ENCODE measurements around the gene C14orf119. TPM values are rescaled to one million over a fixed set of nuclear protein-coding genes. Genes with fewer than 3 reads are reported as not detected.

C14orf119 gene
- total RNA-seq, 3 donors from 2014 or later (not counting 1 experiment from before 2014, with no cell fraction given), result 10.6 to 19.0 (median 14.7) TPM

GRCh38 chr14:23097786-23098185 lies 2.5 kb downstream of the C14orf119 start:
- 96% methylated on average over 7 of the region's 7 CpGs for WGBS (ENCODE audit: insufficient coverage)

DNA sequence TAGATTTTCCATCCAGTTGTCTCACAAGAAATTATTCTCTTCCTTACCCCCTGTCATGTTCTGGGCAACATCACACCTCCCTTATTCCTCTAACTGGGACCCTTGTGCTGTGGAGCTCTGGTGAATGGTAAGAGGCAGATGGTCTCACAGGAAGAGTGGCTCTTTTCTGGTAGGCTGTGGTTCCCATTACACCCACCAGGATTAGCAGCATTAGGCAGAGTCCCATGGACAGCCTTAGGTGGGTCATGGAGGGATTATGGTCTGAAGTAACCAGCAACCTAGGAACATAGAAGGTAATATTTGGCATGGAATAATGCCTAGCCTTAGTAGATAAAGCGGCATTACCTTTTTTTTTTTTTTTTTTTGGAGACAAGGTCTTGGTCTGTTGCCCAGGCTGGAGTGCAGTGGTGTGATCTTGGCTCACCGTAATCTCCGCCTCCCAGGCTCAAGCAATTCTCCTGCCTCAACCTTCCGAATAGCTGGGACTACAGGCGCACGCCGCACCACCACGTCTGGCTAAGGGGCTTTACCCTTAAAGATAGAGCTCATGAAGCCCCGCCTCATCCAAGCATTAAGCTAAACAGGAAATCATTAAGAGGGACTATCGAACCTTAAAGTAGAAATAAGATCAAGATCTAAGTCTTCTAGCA lies 4.0 kb downstream of the C14orf119 start:
- DNase-seq (no peak), ATAC-seq (no peak)
- WGBS (ENCODE audit: insufficient coverage), result 100% methylated on average over 9 of the region's 10 CpGs
- H3K4me1 Mint-ChIP-seq, result peaks cover 15 to 23% of the 10 kb centered on the region in 2 donors
- peak overlapping the region in 1 of 2 donors; percentile 9 for H3K27ac Mint-ChIP-seq
- no peak overlapping the region for H3K4me3 ChIP-seq (ENCODE audit: low read length)
- H3K36me3 ChIP-seq (ENCODE audit: control insufficient read depth, insufficient read depth, low read length), result peaks cover 11% of the 10 kb centered on the region
- no peaks in the 10 kb centered on the region for H3K27me3 Mint-ChIP-seq (ENCODE audit: low read depth in 2 of 2)
- no peaks in the 10 kb centered on the region for H3K36me3 Mint-ChIP-seq
- no peaks in the 10 kb centered on the region for H3K27me3 ChIP-seq (ENCODE audit: control insufficient read depth, insufficient read depth, low read length)
- peaks cover 9% of the 10 kb centered on the region for H3K4me1 ChIP-seq (ENCODE audit: control insufficient read depth, insufficient read depth, low read length)
- intact Hi-C loops (cut with micrococcal nuclease), result loop anchor here (10.0 kb wide), 1 partner anchor 205 kb away; the partner anchor contains the start of genes BCL2L2 and PPP1R3E
- TF ChIP-seq CTCF (IDR thresholded peaks at IDR 0.05), result no peak
- H3K9me3 Mint-ChIP-seq, result no peaks in the 10 kb centered on the region
- no peak overlapping the region for H3K4me3 Mint-ChIP-seq
- no peak overlapping the region for H3K27ac ChIP-seq (ENCODE audit: low read length)
- H3K9me3 ChIP-seq (ENCODE audit: control insufficient read depth, insufficient read depth, low read length), result no peaks in the 10 kb centered on the region

More at GRCh38 chr14:23097786-23098185, 2.5 kb downstream of the C14orf119 start:
- Mint-ChIP-seq H3K4me1 (peaks cover 15 to 23% of the 10 kb centered on the region in 2 donors), H3K27ac (no peak overlapping the region), H3K36me3 (no peaks in the 10 kb centered on the region), H3K4me3 (no peak overlapping the region), H3K9me3 (no peaks in the 10 kb centered on the region), H3K27me3 (ENCODE audit: low read depth in 2 of 2) (no peaks in the 10 kb centered on the region)
- TF ChIP-seq CTCF (IDR thresholded peaks at IDR 0.05), result no peak
- no peaks in the 10 kb centered on the region for H3K9me3 ChIP-seq (ENCODE audit: control insufficient read depth, insufficient read depth, low read length)
- no peak for DNase-seq
- H3K36me3 ChIP-seq (ENCODE audit: control insufficient read depth, insufficient read depth, low read length), result peaks cover 17% of the 10 kb centered on the region
- intact Hi-C loops (cut with micrococcal nuclease), result loop anchor here (10.0 kb wide), 1 partner anchor 207 kb away; the partner anchor contains the start of genes BCL2L2 and PPP1R3E
- H3K27me3 ChIP-seq (ENCODE audit: control insufficient read depth, insufficient read depth, low read length), result no peaks in the 10 kb centered on the region
- H3K4me1 ChIP-seq (ENCODE audit: control insufficient read depth, insufficient read depth, low read length), result peaks cover 15% of the 10 kb centered on the region
- H3K27ac ChIP-seq (ENCODE audit: low read length), result no peak overlapping the region
- ATAC-seq, result no peak
- no peak overlapping the region for H3K4me3 ChIP-seq (ENCODE audit: low read length)

DNA sequence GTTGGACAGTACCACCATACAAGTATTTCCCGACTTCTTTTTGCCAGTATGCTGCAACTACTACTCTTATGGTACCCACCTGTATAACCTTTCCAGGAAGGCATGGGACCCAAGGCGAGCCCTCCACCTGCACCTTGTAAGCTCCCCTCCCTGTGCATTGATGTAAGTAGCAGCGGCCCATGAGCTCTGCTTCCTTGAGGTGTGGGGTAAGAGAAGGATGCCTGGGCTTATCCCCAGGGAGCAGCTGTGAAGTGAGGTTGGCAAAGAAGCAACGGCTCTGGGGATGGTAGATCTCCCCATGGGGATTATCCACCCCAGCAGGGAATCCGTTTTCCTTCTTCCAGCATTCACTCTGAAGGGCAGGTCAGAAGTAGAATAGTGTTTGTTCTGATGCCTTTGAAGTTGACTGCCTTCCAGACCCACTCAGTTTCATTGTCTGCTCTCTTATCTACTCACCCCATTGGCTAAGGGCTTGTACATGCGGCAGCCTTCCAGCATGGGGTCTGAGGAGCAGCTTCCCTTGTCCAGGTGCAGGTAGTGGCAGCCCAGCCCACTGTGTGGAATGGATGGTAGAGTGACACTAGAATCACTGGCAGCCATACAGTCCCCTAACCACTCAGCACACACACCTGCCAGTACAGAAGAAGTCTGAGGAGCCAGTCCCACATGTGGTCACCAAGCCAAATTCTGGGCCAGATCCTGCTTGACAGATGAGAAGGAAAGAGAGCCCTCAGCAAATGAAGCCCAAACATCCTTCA lies 6.1 kb downstream of the C14orf119 start:
- intact Hi-C loops (cut with micrococcal nuclease), result no loop called here
- ATAC-seq, result no peak
- WGBS (ENCODE audit: insufficient coverage), result 92% methylated on average over 4 of the region's 6 CpGs

More for the DNA sequence above, 6.1 kb downstream of the C14orf119 start:
- Histone ChIP-seq H3K4me1 (ENCODE audit: control insufficient read depth, insufficient read depth, low read length) (peaks cover 4% of the 10 kb centered on the region), H3K36me3 (ENCODE audit: control insufficient read depth, insufficient read depth, low read length) (peaks cover 11% of the 10 kb centered on the region), H3K4me3 (ENCODE audit: low read length) (no peak overlapping the region), H3K9me3 (ENCODE audit: control insufficient read depth, insufficient read depth, low read length) (no peaks in the 10 kb centered on the region), H3K27me3 (ENCODE audit: control insufficient read depth, insufficient read depth, low read length) (no peaks in the 10 kb centered on the region), H3K27ac (ENCODE audit: low read length) (no peak overlapping the region)
- TF ChIP-seq CTCF (IDR thresholded peaks at IDR 0.05), result no peak
- Mint-ChIP-seq H3K27ac (no peak overlapping the region), H3K4me3 (no peak overlapping the region), H3K9me3 (no peaks in the 10 kb centered on the region), H3K4me1 (peaks cover 15 to 21% of the 10 kb centered on the region in 2 donors), H3K36me3 (no peaks in the 10 kb centered on the region), H3K27me3 (ENCODE audit: low read depth in 2 of 2) (no peaks in the 10 kb centered on the region)
- no peak for DNase-seq
